ENCODE results near the gene GABRP. TPM values are rescaled to one million over a fixed set of nuclear protein-coding genes. Genes with fewer than 3 reads are reported as not detected.
A peak's percentile ranks its signal among the peaks of the same experiment; 100 is the strongest.

Gene GABRP
- total RNA-seq, 1 donor from 2014 or later = 0.20 TPM

- DNase-seq (ENCODE audit: low read depth in 2 of 2) = peak in 1 of 2 donors; percentile 8
Measured at GRCh38 chr5:170860818-170861666, 77.5 kb downstream of the GABRP start.

GRCh38 chr5:170861667-170861916, 78.1 kb downstream of the GABRP start:
- peak in 1 of 2 donors; percentile 74 for DNase-seq (ENCODE audit: low read depth in 2 of 2)

DNA sequence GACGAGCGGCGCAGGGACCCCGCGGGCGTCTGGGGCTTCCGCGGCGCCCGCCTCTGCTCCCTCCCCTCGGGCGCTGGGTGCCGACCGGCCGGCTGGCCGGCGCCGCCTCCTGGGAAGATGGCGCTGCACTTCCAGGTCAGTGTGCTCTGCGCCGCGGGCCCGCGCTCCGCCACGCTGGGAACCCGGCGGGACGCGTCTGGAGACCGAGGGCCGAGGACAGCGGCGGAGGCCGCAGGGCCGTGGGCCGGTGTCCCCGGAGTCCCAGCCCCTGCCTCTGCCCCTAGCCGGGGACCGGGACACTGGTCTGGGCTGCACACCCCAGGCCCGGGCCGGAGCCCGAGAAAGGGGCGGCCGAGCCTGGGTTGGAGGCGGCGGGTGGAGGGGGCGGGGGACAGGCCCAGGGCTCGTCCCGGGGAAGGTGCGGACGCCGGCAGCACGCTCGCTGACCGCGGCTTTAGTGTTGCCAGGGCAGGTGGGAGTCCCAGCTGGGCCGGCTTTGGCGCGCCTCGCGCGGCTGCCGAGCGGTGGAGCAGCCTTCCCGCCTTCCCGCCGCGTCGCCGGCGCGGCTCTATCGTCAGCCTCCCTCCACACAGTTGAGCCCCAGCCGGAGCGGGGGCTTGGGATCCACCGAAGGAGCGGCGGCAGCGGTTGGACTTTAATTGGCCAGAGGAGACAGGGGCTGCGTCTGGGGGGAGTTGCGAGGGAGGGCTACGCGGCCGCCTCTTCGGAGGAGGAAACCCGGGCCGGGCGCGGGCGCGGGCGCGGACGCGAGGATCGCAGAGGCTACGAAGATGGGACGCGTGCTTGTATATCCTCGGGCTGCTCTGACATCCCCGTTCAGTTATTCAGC, 78.6 kb downstream of the GABRP start, which contains the start of gene RANBP17:
Gene RANBP17, plus strand, starts transcription at position 102 of the 850 bp plus-strand sequence.
- peak; percentile 37 to 66 for DNase-seq (ENCODE audit: low read depth in 2 of 2)

DNA sequence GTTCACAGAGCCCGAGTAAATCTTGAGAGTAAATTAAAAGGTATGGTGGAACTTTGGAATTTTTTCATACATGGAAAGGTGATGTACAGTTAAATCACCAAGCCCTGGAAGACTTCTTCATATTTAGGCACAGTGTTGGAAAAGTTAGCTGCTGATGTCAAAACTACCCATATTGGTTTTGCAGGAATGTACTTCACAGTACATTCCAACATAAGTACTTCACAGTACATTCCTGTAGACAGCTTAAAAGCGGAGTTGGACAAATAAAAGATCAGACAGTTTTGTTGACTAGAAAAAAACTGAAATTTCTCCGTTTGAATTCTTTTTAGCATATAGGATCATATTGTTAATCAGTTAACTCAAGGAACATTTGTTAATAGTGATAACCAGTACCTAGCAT, 80.1 kb downstream of the GABRP start:
- no peak for DNase-seq (ENCODE audit: low read depth in 2 of 2)

Other genes with a start within 250 kb of the GABRP start
- gene RANBP17, start 78.3 kb downstream of the GABRP start, total RNA-seq = 4.0 and 4.8 TPM in 2 replicates